Measurements from ENCODE around the gene RBM5. TPM values are rescaled to one million over a fixed set of nuclear protein-coding genes. Genes with fewer than 3 reads are reported as not detected.

RBM5 gene
- total RNA-seq, 1 experiment from 2014 or later, result 92.1 TPM

GRCh38 chr3:50133283-50133615 lies 44.5 kb downstream of the RBM5 start (continued):
- TF ChIP-seq ZNF532 (CRISPR knock-in tag; IDR thresholded peaks at IDR 0.05; ENCODE audit: borderline replicate concordance) (no peak), ZNF263 (CRISPR knock-in tag; IDR thresholded peaks at IDR 0.05; ENCODE audit: low read depth) (no peak), ZNF138 (CRISPR knock-in tag; conservative IDR thresholded peaks at IDR 0.05) (no peak), ATF3 (CRISPR knock-in tag; conservative IDR thresholded peaks at IDR 0.05) (no peak), NFE2L1 (CRISPR knock-in tag; IDR thresholded peaks at IDR 0.05) (no peak), GABPB1 (CRISPR knock-in tag; IDR thresholded peaks at IDR 0.05) (no peak), ZNF671 (CRISPR knock-in tag; IDR thresholded peaks at IDR 0.05) (no peak), MAX (CRISPR knock-in tag; IDR thresholded peaks at IDR 0.05) (no peak), ZNF219 (CRISPR knock-in tag; IDR thresholded peaks at IDR 0.05; ENCODE audit: borderline replicate concordance) (no peak), MXD4 (CRISPR knock-in tag; IDR thresholded peaks at IDR 0.05; ENCODE audit: borderline replicate concordance) (no peak), FOXP4 (CRISPR knock-in tag; IDR thresholded peaks at IDR 0.05) (no peak), NR1H2 (CRISPR knock-in tag; IDR thresholded peaks at IDR 0.05) (no peak)

GRCh38 chr3:50134367-50134766 lies 45.6 kb downstream of the RBM5 start:
- H3K4me1 Mint-ChIP-seq, result peaks cover 34% of the 10 kb centered on the region
- ChIA-PET CTCF (interaction anchor here (2.6 to 7.2 kb wide), 2 partner anchors 12 to 61 kb away, joined by 17 to 32 read pairs; no protein-coding TSS in a partner anchor), POLR2A (no interaction called here)
- no peaks in the 10 kb centered on the region for H3K36me3 Mint-ChIP-seq
- no peak overlapping the region for H3K4me3 Mint-ChIP-seq
- no peaks in the 10 kb centered on the region for H3K9me3 Mint-ChIP-seq
- DNase-seq (ENCODE audit: low spot score) (no peak), ATAC-seq (no peak)
- no peak for TF ChIP-seq FOXJ3 (CRISPR knock-in tag; IDR thresholded peaks at IDR 0.05; ENCODE audit: borderline replicate concordance)
- TF ChIP-seq ERG (CRISPR knock-in tag; IDR thresholded peaks at IDR 0.05), result no peak
- H3K27me3 Mint-ChIP-seq (ENCODE audit: low read depth), result no peaks in the 10 kb centered on the region
- no peak overlapping the region for H3K27ac Mint-ChIP-seq

- Mint-ChIP-seq H3K27me3 (ENCODE audit: low read depth) (no peaks in the 10 kb centered on the region; the same call in 1 of the 2 replicates), H3K9me3 (no peaks in the 10 kb centered on the region), H3K27ac (no peak overlapping the region), H3K4me1 (peaks cover 48% of the 10 kb centered on the region), H3K36me3 (no peaks in the 10 kb centered on the region), H3K4me3 (no peak overlapping the region)
- DNase-seq (ENCODE audit: low spot score), result no peak
- ChIA-PET POLR2A (no interaction called here), CTCF (interaction anchor here (0.8 to 7.2 kb wide), 8 partner anchors 10 to 297 kb away, joined by 3 to 32 read pairs (median 7); no protein-coding TSS in a partner anchor)
- no peak for ATAC-seq
- TF ChIP-seq GRHL2 (CRISPR knock-in tag; IDR thresholded peaks at IDR 0.05; ENCODE audit: insufficient replicate concordance, severe bottlenecking), result no peak
- no peak for TF ChIP-seq HMGA2 (CRISPR knock-in tag; IDR thresholded peaks at IDR 0.05)
- TF ChIP-seq USF1 (CRISPR knock-in tag; IDR thresholded peaks at IDR 0.05), result no peak
- TF ChIP-seq CBFB (CRISPR knock-in tag; IDR thresholded peaks at IDR 0.05; ENCODE audit: low read depth), result no peak
- no peak for TF ChIP-seq FOXP4 (CRISPR knock-in tag; IDR thresholded peaks at IDR 0.05)
- TF ChIP-seq NFYB (CRISPR knock-in tag; conservative IDR thresholded peaks at IDR 0.05; ENCODE audit: low read depth), result no peak
- TF ChIP-seq NFATC4 (CRISPR knock-in tag; IDR thresholded peaks at IDR 0.05), result no peak
- no peak for TF ChIP-seq NR2C2 (CRISPR knock-in tag; IDR thresholded peaks at IDR 0.05)
- no peak for TF ChIP-seq SMAD4 (CRISPR knock-in tag; IDR thresholded peaks at IDR 0.05)
- no peak for TF ChIP-seq SMAD3 (CRISPR knock-in tag; IDR thresholded peaks at IDR 0.05; ENCODE audit: borderline replicate concordance)
- TF ChIP-seq TCF7 (CRISPR knock-in tag; IDR thresholded peaks at IDR 0.05; ENCODE audit: low read depth), result no peak
Measured at GRCh38 chr3:50135964-50136363, 47.2 kb downstream of the RBM5 start.

Data from WTC11 (cell line).